HCT116 (cell line): ENCODE results near the gene NF2.

Experiments used
- CTCF ChIP-seq, 3 experiments: fragments of 200-600 bp in 1 of 3; sonication (generic) in 1 of 3; IDR thresholded peaks in 2 of 3; conservative IDR thresholded peaks in 1 of 3; 2 replicates each; pipeline ENCODE4 v1.5.1; 2012 to 2017; ENCODE audit warnings: low read depth in 2 of 3, low read length in 2 of 3, antibody characterized with exemption in 1 of 3, borderline replicate concordance in 1 of 3, control low read depth in 1 of 3, mild to moderate bottlenecking in 1 of 3, mixed read lengths in 1 of 3, mixed run types in 1 of 3, moderate library complexity in 1 of 3; ENCODE audit not compliant: insufficient read depth in 1 of 3
- EZH2 ChIP-seq: fragments of 200-600 bp; sonication (generic); IDR thresholded peaks from 2 replicates; pipeline ENCODE4 v1.6.1; 2017; ENCODE audit warnings: antibody characterized with exemption, mixed run types
- POLR2A ChIP-seq: IDR thresholded peaks from 2 replicates; pipeline ENCODE4 v1.7.0; 2011; ENCODE audit warnings: borderline replicate concordance; ENCODE audit not compliant: insufficient read depth, insufficient read length; ENCODE audit errors: extremely low read depth
- POLR2AphosphoS5 ChIP-seq: IDR thresholded peaks from 2 replicates; pipeline ENCODE4 v1.6.1; 2011; ENCODE audit warnings: mild to moderate bottlenecking, low read depth, low read length, moderate library complexity
- SIN3A ChIP-seq: IDR thresholded peaks from 2 replicates; pipeline ENCODE4 v1.6.1; 2012; ENCODE audit warnings: low read depth
- ZFX ChIP-seq: fragments of 450-650 bp; IDR thresholded peaks from 2 replicates; pipeline ENCODE4 v1.6.1; 2017

- TF ChIP-seq CTCF (IDR thresholded peaks at IDR 0.05 in 2 of 3, conservative IDR thresholded peaks at IDR 0.05 in 1 of 3; ENCODE audit: borderline replicate concordance in 1 of 3, insufficient read depth in 1 of 3, low read depth in 2 of 3, low read length in 2 of 3) (no peak), EZH2 (no peak), POLR2AphosphoS5 (no peak), SIN3A (peak; percentile 35; the same call in 1 of the 2 replicates), POLR2A (no peak), ZFX (no peak)
Measured at GRCh38 chr22:29617922-29618629, 14.6 kb downstream of the NF2 start.
